NCI-H128 (cell line): ENCODE results near the gene SETD6.

ENCODE experiments used
- DNase-seq: peaks from one replicate; lab custom pipeline; 2025; ENCODE audit not compliant: unreplicated experiment; lab: John Stamatoyannopoulos, UW

Gene SETD6

GRCh38 chr16:58507963-58508670 lies 7.2 kb upstream of the SETD6 start:
- DNase-seq = no peak

- DNase-seq = no peak
Measured at GRCh38 chr16:58508671-58509251, 6.6 kb upstream of the SETD6 start.

GRCh38 chr16:58509256-58510096 lies 5.8 kb upstream of the SETD6 start:
- DNase-seq = no peak

GRCh38 chr16:58510097-58510775 lies 5.1 kb upstream of the SETD6 start:
- DNase-seq = no peak

- no peak for DNase-seq
Measured at GRCh38 chr16:58510776-58511628, 4.3 kb upstream of the SETD6 start.

- DNase-seq = peak; percentile 40
Measured at GRCh38 chr16:58511933-58512815, 3.1 kb upstream of the SETD6 start.

GRCh38 chr16:58513874-58514273 lies 1.4 kb upstream of the SETD6 start:
- DNase-seq = no peak

GRCh38 chr16:58515871-58516767 lies 802 bp downstream of the SETD6 start:
- DNase-seq = no peak

- DNase-seq = no peak
Measured at GRCh38 chr16:58516768-58517107, 1.4 kb downstream of the SETD6 start.

- DNase-seq = no peak
Measured at GRCh38 chr16:58518083-58518979, 3.0 kb downstream of the SETD6 start.

- DNase-seq = no peak
Measured at GRCh38 chr16:58518980-58519368, 3.7 kb downstream of the SETD6 start.

- DNase-seq = no peak
Measured at GRCh38 chr16:58519707-58520106, 4.4 kb downstream of the SETD6 start.

- no peak for DNase-seq
Measured at GRCh38 chr16:58530179-58530578, 14.9 kb downstream of the SETD6 start.

GRCh38 chr16:58532414-58532813 lies 17.1 kb downstream of the SETD6 start:
- DNase-seq = no peak

- DNase-seq = no peak
Measured at GRCh38 chr16:58533751-58534470, 18.6 kb downstream of the SETD6 start.

GRCh38 chr16:58535100-58535499 lies 19.8 kb downstream of the SETD6 start:
- no peak for DNase-seq

- DNase-seq = no peak
Measured at GRCh38 chr16:58536278-58536677, 21.0 kb downstream of the SETD6 start.
